ENCODE results near the gene RGS17. TPM values are rescaled to one million over a fixed set of nuclear protein-coding genes. Genes with fewer than 3 reads are reported as not detected.

RGS17 gene
- total RNA-seq, 1 experiment from 2014 or later: 1.3 TPM

Small RNA genes lying within 50 kb of the gene (small RNA-seq; reads per million reads assigned to genes)
- not detected for gene AL080276.1
- gene RNA5SP224: 0.29 reads per million

Other genes starting within 250 kb of the RGS17 start
- 8.5 TPM in 2 replicates for gene FBXO5, start 148.2 kb downstream of the RGS17 start, total RNA-seq (2014; rRNA removed; shearing (Covaris generic))
- gene MTRF1L, start 128.6 kb downstream of the RGS17 start, total RNA-seq (2014; rRNA removed; shearing (Covaris generic)): 16.5 and 25.2 TPM in 2 replicates

Data from HT-29 (cell line).